GM21447 (cell line): ENCODE results near the gene JMJD1C.
A peak's percentile ranks its signal among the peaks of the same experiment; 100 is the strongest.

Source experiments
- ATAC-seq: cut with Tn5 transposase; IDR thresholded peaks from one replicate; pipeline ENCODE4 v1.9.1; 2021; ENCODE audit not compliant: unreplicated experiment

The JMJD1C gene

DNA sequence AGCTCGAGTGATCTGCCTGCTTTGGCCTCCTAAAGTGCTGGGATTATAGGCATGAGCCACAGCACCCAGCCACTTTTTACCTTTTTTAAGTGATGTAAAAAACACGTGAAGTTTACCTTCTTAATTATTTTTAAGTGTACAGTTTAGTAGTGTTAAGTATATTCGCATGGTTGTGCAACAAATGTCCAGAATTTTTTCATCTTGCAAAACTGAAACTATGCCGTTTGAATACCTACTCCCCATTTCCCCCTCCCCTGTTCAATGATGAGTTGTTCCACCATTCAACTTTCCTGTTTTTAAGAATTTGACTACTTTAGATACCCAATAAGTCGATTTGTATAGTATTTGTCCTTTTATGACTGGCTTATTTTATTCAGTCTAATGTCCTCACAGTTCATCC lies 321.8 kb downstream of the JMJD1C start:
- no peak for ATAC-seq

DNA sequence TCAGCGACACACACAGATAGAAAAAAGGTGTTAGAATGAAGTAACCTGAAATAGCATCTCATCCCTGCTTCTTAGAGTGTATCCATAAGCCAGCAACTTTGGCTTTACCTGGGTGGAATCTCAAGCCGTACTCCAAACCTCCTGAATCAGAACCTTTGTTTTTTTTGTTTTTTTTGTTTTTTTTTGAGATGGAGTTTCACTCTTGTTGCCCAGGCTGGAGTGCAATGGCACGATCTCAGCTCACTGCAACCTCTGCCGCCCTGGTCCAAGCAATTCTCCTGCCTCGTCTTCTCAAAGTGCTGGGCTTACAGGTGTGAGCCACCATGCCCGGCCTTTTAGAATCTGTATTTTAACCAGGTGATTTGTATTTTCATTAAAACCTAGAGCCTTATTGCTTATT lies 323.6 kb downstream of the JMJD1C start:
- ATAC-seq = no peak

DNA sequence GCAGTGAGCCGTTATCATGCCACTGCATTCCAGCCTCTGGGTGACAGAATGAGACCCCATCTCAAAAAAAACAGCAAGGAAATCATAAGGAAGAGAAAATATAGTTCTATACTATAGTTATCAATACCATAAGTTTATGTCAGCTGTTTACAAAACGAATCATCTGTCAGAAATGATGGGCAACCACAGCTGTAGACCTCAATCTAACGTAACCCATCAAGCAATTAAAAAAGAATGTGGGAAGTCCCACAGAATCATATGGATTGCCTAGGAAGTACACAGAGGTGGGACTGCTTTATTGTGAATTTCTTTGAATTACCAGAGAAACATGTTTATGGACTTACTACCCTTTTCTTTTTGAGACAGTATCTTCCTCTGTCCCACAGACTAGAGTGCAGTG lies 325.7 kb downstream of the JMJD1C start:
- ATAC-seq = no peak

DNA sequence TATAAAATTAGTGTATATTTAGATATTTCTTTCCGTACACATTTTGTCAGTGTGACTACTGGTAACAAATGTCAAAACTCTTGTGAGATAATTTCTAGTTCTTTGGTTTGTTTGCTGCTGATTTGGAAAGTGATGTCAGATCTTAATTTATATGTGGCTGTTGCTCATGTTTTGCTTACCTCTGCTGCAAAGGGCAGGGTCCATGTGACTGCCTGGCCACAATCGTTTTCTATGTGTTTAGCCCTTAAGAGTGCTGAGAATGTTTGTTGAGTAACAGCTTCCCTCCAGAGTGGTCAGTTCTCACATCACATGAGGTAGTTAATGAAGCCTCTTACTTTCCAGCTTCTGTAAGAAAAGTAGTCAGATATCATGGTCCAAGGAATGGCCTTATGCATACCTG lies 328.5 kb downstream of the JMJD1C start:
- no peak for ATAC-seq

DNA sequence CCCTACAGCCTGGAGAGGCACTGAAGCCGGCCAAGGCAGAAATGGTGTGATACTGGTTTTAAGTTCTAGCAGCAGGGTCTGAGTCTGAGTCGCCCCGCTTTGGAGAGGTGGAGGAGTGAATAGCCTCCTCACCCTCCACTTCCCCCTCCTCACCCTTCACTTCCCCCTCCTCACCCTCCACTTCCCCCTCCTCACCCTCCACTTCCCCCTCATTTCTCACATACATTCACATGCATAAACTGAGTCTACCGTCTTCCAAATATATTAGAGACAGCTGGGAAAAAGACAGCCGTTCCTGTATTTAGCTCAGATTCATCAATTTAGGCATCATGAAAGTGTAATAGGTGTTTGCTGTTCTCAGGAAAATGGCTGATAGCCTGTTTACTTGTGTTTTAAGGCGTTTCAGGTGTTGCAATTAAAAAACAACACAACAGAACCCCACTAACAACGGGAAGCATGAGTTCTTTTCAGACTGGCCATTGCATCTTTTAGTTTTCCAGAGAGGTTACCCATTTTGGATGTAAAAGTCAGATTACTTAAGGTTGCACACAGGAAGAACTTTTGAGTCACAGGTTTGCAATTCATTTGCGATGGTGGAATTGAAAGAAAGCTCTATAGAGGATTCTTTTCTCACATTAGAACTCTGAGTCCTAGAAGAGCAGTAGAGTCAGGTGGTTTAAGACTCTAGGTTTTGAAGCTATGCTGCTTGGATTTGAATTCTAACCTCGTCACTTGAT lies 331.8 kb downstream of the JMJD1C start:
- ATAC-seq = no peak

DNA sequence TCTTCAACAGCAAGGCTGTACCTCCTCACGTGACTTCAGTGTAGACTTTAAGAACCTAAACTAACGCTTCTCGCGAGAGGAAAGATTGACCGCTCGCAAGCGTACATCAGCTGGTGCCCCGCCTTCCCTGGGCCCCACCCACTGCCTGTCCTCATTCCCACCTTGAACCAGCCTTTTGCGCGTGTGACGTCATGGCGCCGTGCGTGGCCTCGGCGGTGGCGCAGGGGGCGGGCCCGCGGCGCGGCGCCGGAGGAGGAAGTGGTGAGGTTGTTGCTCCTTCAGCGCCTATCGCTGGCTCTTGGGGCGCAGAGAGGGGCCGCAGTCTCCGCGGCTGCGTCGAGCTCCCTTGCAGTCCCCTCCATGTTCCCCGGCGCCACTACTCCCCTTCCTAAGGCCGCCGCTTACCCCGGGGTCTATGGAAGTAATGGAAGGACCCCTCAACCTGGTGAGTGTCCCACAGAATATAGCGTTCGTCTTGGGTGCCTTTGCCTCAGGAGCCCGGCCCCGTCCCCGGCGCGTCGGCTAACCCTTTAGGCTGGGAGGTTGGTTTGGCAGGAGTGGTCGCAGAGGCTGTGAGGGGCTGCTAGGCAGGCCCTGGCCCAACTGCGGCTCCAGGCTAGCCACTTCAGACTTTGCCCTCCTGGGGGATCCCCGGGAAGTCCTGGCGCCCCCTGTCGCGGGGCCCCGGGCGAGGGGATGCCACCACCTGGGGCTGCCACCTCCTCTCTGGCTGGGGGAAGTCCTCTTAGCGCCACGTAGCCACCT lies 332.5 kb downstream of the JMJD1C start, which contains the start of gene NRBF2:
Gene NRBF2 (plus strand): TSS at position 273 of the 765 bp plus-strand sequence. CDS start 143 bp downstream, at position 416.
- peak; percentile 95 for ATAC-seq

DNA sequence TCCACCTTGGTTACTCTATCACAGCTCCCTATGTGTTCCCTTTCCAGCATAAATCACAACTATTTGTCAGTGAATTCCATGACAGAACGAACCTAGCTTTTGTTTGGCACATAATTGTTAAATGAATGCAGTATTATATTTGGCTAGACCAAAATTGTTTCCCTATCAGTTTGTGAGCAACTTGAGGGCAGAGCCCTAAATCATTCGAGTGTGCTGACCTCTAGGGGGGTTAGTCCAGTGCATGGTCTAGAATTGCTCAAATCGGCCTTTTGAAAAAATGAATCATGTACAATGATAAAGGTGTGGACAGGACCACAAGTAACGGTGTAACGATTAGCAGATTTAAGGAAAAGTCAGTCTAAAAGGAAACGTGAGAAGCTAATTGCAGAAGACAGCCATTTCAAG lies 333.1 kb downstream of the JMJD1C start:
- ATAC-seq = no peak

DNA sequence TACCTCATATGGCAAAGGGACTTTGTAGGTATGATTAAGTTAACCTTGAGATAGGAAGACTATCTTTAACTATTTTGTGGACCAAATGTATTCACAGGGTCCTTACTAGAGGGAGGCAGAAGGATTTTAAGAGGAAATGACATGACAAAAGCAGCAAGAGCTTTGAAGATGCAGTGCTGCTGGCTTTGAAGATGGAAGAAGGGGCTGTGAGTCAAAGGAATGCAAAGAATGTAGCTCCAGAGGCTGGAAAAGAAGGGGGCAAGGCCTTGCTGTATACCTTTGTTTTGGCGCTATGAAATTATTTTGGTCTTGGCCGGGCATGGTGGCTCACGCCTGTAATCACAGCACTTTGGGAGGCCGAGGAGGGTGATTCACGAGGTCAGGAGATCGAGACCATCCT lies 335.9 kb downstream of the JMJD1C start:
- no peak for ATAC-seq

DNA sequence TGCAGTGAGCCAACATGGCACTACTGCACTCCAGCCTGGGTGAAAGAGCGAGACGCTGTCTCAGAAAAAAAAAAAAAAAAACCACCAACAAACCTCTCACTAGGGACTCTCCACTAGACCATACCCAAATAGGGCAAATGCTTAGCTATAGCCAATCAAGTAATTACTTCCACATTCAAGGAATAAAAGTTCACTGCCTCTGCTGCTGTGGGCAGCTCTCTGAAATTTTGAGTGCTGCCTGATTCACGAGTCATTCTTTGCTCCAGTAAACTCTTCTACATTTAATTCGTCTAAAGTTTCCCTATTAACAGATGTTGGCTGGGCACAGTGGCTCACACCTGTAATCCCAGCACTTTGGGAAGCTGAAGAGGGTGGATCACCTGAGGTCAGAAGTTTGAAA lies 337.3 kb downstream of the JMJD1C start:
- ATAC-seq = no peak

DNA sequence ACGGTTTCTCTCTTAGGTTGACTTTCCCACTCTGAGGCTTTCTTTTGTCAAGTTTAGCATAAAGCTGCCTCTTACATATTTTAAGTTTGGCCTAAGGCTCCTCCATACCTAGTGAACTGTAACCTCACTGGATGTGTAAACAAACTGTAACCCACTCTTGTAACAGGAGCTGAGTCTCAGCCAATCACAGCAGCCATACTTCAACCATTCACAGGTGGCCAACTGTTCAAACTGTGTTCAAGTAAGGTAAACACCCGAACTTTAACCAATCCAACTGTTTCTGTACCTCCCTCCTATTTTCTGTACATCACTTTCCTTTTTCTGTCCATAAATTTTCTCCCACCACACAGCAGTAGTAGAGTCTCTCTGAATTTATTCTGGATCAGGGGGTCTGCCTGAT lies 340.3 kb downstream of the JMJD1C start:
- no peak for ATAC-seq

DNA sequence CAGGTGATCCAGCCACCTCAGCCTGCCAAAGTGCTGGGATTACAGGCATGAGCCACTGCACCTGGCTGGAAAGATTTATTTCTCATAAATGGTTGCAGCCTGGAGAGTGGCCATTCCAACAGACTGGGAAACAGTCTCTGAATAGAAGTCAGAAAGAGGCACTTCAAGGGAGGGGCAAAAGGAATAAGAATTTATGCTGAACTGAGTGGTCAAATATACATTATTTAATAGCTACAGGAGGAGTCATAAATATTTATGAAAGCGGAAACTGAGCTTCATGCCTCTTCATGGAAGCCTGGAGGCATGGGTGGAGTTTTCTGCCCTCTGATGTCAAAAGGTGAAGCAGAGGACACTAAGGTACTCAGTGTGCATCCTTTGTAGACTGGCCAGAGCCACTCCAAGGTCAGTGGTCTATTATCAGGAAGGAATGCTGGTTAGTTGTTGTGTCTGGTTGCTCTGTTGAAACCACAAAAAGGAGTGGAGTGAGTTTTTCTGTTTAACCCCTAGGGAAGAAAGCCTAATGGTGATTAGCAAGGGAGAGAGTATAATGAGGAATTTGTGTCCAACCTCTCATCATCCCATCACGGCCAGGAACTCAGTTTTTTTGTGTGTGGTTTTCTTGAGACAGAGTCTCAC lies 341.9 kb downstream of the JMJD1C start:
- no peak for ATAC-seq

DNA sequence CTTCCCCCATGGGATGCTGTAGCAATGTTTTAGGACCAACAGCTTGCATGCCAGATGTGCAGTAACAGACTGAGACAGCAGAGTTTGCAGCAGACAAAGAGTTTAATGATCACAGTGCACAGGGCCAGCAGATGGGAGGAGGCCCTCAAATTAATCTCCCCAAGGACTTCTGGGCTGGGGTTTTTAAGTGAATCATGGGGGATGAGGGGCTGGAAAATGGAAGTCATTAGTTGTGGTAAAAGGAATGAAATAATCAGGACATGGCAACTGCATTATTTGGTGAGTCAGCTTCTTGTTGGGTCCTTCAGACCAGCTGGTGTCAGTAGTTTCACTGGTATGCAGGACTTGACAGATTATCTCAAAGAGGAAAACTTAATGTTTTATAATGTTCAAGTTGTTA lies 345.2 kb downstream of the JMJD1C start:
- no peak for ATAC-seq

DNA sequence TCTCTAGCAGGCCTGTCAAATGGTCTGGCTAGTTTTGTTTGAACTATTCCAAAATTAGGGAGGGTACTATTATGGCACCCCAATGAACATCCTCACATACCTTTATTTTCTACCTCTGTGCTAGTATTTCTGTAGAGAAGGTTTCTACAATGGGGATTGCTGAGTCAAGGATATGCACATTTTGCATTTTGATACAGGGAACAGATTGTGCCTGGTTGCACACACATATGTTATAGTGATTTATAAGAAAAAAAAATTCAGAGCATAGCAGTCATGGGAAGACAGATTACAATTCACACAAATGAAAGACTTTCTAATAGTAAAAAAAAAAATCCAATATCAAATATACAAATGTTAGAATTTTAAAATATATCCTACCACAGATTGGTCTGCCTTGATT lies 346.7 kb downstream of the JMJD1C start:
- ATAC-seq = no peak
